ENCODE results near the gene URB1.
"Not testable (repeated sequence)": the region's sequence is repeated elsewhere in the genome, so short reads cannot be mapped to it uniquely, and the experiment has no call there.

Gene URB1

DNA sequence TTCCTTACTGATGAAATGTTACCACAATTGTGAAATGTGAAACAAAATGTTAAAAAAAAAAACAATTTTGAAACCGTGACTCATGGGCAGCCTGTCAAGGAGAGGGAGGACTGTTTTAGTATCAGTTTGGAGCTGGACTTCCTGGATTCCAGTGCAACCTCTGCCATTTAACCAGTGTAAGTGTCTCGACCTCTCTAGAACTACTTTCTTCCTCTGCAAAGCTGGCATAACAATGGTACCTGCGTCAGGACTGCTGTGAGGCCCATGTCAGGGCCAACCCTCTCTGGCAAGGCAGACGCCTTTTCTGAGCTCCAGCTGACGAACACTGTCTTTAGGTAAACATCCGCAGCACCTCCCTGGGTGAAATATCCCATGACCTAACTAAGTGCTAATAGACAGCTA, 20.9 kb downstream of the URB1 start:
- TF ChIP-seq ZFX (IDR thresholded peaks at IDR 0.05; ENCODE audit: borderline replicate concordance) (no peak), CTCF (IDR thresholded peaks at IDR 0.05) (no peak)

DNA sequence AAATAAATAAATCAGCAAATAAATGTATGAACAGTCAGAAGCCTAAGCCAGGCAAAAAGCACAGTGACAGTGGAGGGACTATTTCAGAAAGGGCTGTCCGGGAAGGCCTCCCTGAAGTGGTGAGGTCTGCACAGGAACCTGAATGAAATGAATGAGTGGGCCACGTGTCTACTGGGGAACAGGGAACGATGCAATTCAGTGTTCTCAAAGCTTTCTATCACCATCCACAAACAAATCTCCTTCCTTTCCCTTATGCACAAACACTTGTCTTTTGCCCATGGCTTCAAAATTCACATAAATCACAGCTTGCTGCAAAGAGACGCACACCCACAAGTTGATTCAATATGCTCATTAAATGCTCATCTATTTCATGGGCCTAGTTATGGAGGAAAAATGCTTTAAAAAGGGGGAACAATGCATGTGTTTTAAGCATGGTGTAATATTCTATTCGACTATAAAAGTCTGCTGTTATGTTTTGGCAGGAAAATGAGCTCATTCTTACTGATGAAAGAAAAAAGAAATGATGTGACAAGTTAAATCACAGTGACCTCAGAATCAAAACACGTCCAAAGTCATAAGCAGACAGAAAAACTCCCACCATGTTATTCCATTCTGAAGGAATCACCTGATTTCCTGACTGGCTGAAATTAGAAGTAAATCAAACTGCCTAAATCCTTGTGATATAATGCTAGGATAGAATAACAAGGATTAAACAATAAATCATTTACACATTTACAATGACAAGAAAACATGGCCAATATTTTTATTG, 21.6 kb downstream of the URB1 start:
- TF ChIP-seq CTCF (IDR thresholded peaks at IDR 0.05), result no peak
- TF ChIP-seq ZFX (IDR thresholded peaks at IDR 0.05; ENCODE audit: borderline replicate concordance), result no peak
- H3K27ac ChIP-seq, result no peak overlapping the region

More for the DNA sequence above, 20.9 kb downstream of the URB1 start:
- H3K27ac ChIP-seq, result no peak overlapping the region

- H3K27ac ChIP-seq, result not testable (repeated sequence)
Measured at GRCh38 chr21:32368961-32369360, 23.9 kb downstream of the URB1 start.

DNA sequence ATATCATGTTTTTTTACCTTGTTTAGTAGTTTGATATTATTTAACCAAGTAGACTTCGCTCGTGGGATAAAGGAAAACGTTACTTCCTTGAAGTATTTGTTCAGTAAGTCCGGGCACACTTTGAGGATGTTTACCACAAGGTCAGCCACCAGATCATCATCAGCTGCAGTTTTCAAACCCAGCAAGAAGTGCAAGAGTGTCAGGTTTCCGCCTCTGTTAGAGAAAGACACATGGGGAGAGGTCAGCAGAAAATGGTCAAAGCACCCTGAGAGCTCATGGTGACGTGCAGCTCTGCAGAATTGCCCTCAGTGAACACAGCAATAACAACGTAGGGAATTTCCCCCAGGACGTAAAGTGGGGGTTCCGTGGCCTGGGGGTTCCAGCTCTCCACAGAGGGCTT, 24.4 kb downstream of the URB1 start:
- H3K27ac ChIP-seq, result no peak overlapping the region
- TF ChIP-seq ZFX (IDR thresholded peaks at IDR 0.05; ENCODE audit: borderline replicate concordance) (no peak), CTCF (IDR thresholded peaks at IDR 0.05) (no peak)

GRCh38 chr21:32367158-32367557, 25.7 kb downstream of the URB1 start:
- TF ChIP-seq CTCF (IDR thresholded peaks at IDR 0.05), result no peak
- no peak for TF ChIP-seq ZFX (IDR thresholded peaks at IDR 0.05; ENCODE audit: borderline replicate concordance)
- H3K27ac ChIP-seq, result no peak overlapping the region

GRCh38 chr21:32366191-32366590, 26.6 kb downstream of the URB1 start:
- no peak overlapping the region for H3K27ac ChIP-seq
- TF ChIP-seq CTCF (IDR thresholded peaks at IDR 0.05) (no peak), ZFX (IDR thresholded peaks at IDR 0.05; ENCODE audit: borderline replicate concordance) (no peak)

GRCh38 chr21:32364796-32365195, 28.0 kb downstream of the URB1 start:
- no peak for TF ChIP-seq CTCF (IDR thresholded peaks at IDR 0.05)
- TF ChIP-seq ZFX (IDR thresholded peaks at IDR 0.05; ENCODE audit: borderline replicate concordance), result no peak
- no peak overlapping the region for H3K27ac ChIP-seq

DNA sequence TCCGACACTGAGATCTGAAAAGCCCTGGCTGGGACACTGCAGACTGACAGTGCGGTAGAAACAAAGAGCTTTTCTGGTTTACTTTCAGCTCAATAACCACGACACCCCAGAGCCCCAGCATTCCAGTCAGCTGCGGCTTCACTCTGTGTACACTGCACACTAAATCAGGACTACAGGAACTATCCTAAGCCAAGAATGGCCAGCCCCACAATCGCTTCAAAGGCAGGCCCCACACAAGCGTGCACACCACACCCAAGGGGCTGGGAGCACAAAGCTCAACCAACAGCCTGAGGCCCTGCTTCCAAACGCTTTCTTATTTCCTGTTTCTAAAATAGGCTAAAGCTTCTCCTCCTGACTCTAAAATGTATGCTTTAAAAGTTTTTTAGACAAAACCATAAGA, 28.4 kb downstream of the URB1 start:
- TF ChIP-seq CTCF (IDR thresholded peaks at IDR 0.05), result no peak
- TF ChIP-seq ZFX (IDR thresholded peaks at IDR 0.05; ENCODE audit: borderline replicate concordance), result no peak
- H3K27ac ChIP-seq, result no peak overlapping the region

All from 22Rv1 (cell line).